Transverse colon (tissue), 4 donors: ENCODE measurements around the gene XPC.
"Not testable (repeated sequence)": the region's sequence is repeated elsewhere in the genome, so short reads cannot be mapped to it uniquely, and the experiment has no call there.

Source experiments
- CTCF ChIP-seq, 5 experiments: fragments of 200-600 bp in 3 of 5; fragments of 450-650 bp in 2 of 5; sonication (generic) in 3 of 5; IDR thresholded peaks; 1 replicate in 2 of 5; 2 replicates in 3 of 5; pipeline ENCODE4 v1.5.1; 2016 to 2017; ENCODE audit warnings: antibody characterized with exemption in 5 of 5, inconsistent platforms in 3 of 5, mild to moderate bottlenecking in 2 of 5, moderate library complexity in 1 of 5
- EP300 ChIP-seq: sonication (generic); formaldehyde crosslinking; IDR thresholded peaks from one replicate; pipeline ENCODE4 v1.6.1; 2017; ENCODE audit warnings: antibody characterized with exemption, low read depth
- POLR2A ChIP-seq: fragments of 450-650 bp; IDR thresholded peaks from one replicate; pipeline ENCODE4 v1.6.1; 2016; ENCODE audit warnings: antibody characterized with exemption, mild to moderate bottlenecking, moderate library complexity
- POLR2AphosphoS5 ChIP-seq, 3 donors: sonication (generic); formaldehyde crosslinking; IDR thresholded peaks; one replicate each; pipeline ENCODE4 v1.6.1; 2016; ENCODE audit warnings: antibody characterized with exemption in 3 of 3

- TF ChIP-seq POLR2AphosphoS5 (IDR thresholded peaks at IDR 0.05); EP300; POLR2A; CTCF (IDR thresholded peaks at IDR 0.05): not testable (repeated sequence)
Observed at GRCh38 chr3:14226351-14226750, 48.0 kb upstream of the XPC start.
